T-helper 2 cell treated with Interferon-gamma antibody and Interleukin-4, amounts not matched to agents 100 ng/mL and 5 ng/mL, for 36 hours (primary cell): Measurements from ENCODE around the gene CNN1. TPM values are rescaled to one million over a fixed set of nuclear protein-coding genes. Genes with fewer than 3 reads are reported as not detected.
"Not testable (repeated sequence)": the region's sequence is repeated elsewhere in the genome, so short reads cannot be mapped to it uniquely, and the experiment has no call there.

ENCODE experiments used
- intact Hi-C: fragments of 100-400 bp; cut with micrococcal nuclease; formaldehyde crosslinking; loops from one replicate; pipeline ENCODE4 v1.15.1; 2023
- total RNA-seq: library from RNA; stranded (reverse); gene quantifications from 2 replicates; pipeline ENCODE4 v1.2.3, GENCODE V29; 2022

CNN1 gene
- total RNA-seq, 1 donor from 2014 or later = not detected

GRCh38 chr19:11563532-11563931 lies 24.9 kb downstream of the CNN1 start:
- intact Hi-C loops = no loop called here

- intact Hi-C loops = not testable (repeated sequence)
Measured at GRCh38 chr19:11564082-11564807, 25.6 kb downstream of the CNN1 start.

GRCh38 chr19:11565649-11565980 lies 27.0 kb downstream of the CNN1 start:
- intact Hi-C loops = not testable (repeated sequence)

GRCh38 chr19:11566164-11566563 lies 27.5 kb downstream of the CNN1 start:
- intact Hi-C loops = no loop called here

GRCh38 chr19:11570039-11570462 lies 31.4 kb downstream of the CNN1 start:
- intact Hi-C loops = no loop called here

GRCh38 chr19:11573354-11573753 lies 34.7 kb downstream of the CNN1 start:
- intact Hi-C loops = not testable (repeated sequence)

- intact Hi-C loops = not testable (repeated sequence)
Measured at GRCh38 chr19:11573763-11574162, 35.1 kb downstream of the CNN1 start.

GRCh38 chr19:11574689-11575088 lies 36.0 kb downstream of the CNN1 start:
- intact Hi-C loops = no loop called here

GRCh38 chr19:11576227-11576626 lies 37.6 kb downstream of the CNN1 start:
- intact Hi-C loops = no loop called here

- intact Hi-C loops = no loop called here
Measured at GRCh38 chr19:11577451-11578257, 39.0 kb downstream of the CNN1 start, which contains the start of gene ACP5. TSS of gene ACP5 (minus strand) at chr19:11577645. CDS start at chr19:11577317, 328 bp downstream.

- intact Hi-C loops = no loop called here
Measured at GRCh38 chr19:11578258-11579142, 39.8 kb downstream of the CNN1 start.

- intact Hi-C loops = no loop called here
Measured at GRCh38 chr19:11580116-11580515, 41.5 kb downstream of the CNN1 start.

- intact Hi-C loops = loop anchor here (1.0 kb wide), 1 partner anchor 21 kb away; no protein-coding TSS in a partner anchor
Measured at GRCh38 chr19:11581740-11582139, 43.1 kb downstream of the CNN1 start.

- intact Hi-C loops = loop anchor here (5.0 kb wide), 1 partner anchor 104 kb away; the partner anchor contains the start of gene ELAVL3
Measured at GRCh38 chr19:11586331-11586730, 47.7 kb downstream of the CNN1 start.

- intact Hi-C loops = loop anchor here (1.0 to 5.0 kb wide), 3 partner anchors 27 to 105 kb away; partner anchors contain the start of gene ELAVL3
Measured at GRCh38 chr19:11587302-11587974, 48.8 kb downstream of the CNN1 start.

- intact Hi-C loops = loop anchor here (1.0 to 5.0 kb wide), 3 partner anchors 28 to 106 kb away; partner anchors contain the start of gene ELAVL3
Measured at GRCh38 chr19:11587975-11588631, 49.5 kb downstream of the CNN1 start.

GRCh38 chr19:11594084-11594483 lies 55.4 kb downstream of the CNN1 start:
- intact Hi-C loops = no loop called here

GRCh38 chr19:11596156-11596555 lies 57.5 kb downstream of the CNN1 start:
- intact Hi-C loops = loop anchor here (2.0 to 5.0 kb wide), 2 partner anchors 91 to 141 kb away; partner anchors contain the start of genes ZNF653 and ZNF823

- intact Hi-C loops = loop anchor here (1.0 to 5.0 kb wide), 3 partner anchors 42 to 140 kb away; partner anchors contain the start of genes ZNF653 and ZNF823
Measured at GRCh38 chr19:11597202-11598102, 58.8 kb downstream of the CNN1 start, which contains the start of gene ZNF627. TSS of gene ZNF627 (plus strand) at chr19:11597483. CDS start at chr19:11597628, 145 bp downstream.
